Measurements from ENCODE around the gene PTGER1.
"Not testable (repeated sequence)": the region's sequence is repeated elsewhere in the genome, so short reads cannot be mapped to it uniquely, and the experiment has no call there.

Gene PTGER1

GRCh38 chr19:14474827-14475226 is 327 bp downstream of the PTGER1 start:
- DNase-seq (ENCODE audit: low read depth, low spot score): no peak

GRCh38 chr19:14473978-14474578 is 1.1 kb downstream of the PTGER1 start:
- DNase-seq (ENCODE audit: low read depth, low spot score): no peak

GRCh38 chr19:14473073-14473977 is 1.8 kb downstream of the PTGER1 start:
- no peak for DNase-seq (ENCODE audit: low read depth, low spot score)

- DNase-seq (ENCODE audit: low read depth, low spot score): peak; percentile 66
Measured at GRCh38 chr19:14472202-14472938, 2.8 kb downstream of the PTGER1 start.

- DNase-seq (ENCODE audit: low read depth, low spot score): no peak
Measured at GRCh38 chr19:14471436-14472187, 3.5 kb downstream of the PTGER1 start.

- DNase-seq (ENCODE audit: low read depth, low spot score): no peak
Measured at GRCh38 chr19:14470031-14470876, 4.9 kb downstream of the PTGER1 start.

- no peak for DNase-seq (ENCODE audit: low read depth, low spot score)
Measured at GRCh38 chr19:14467816-14468215, 7.3 kb downstream of the PTGER1 start.

- no peak for DNase-seq (ENCODE audit: low read depth, low spot score)
Measured at GRCh38 chr19:14467391-14467790, 7.8 kb downstream of the PTGER1 start.

- DNase-seq (ENCODE audit: low read depth, low spot score): no peak
Measured at GRCh38 chr19:14463747-14464146, 11.4 kb downstream of the PTGER1 start.

GRCh38 chr19:14462401-14462800 is 12.8 kb downstream of the PTGER1 start:
- DNase-seq (ENCODE audit: low read depth, low spot score): not testable (repeated sequence)

- no peak for DNase-seq (ENCODE audit: low read depth, low spot score)
Measured at GRCh38 chr19:14460935-14461334, 14.2 kb downstream of the PTGER1 start.

GRCh38 chr19:14459703-14460102 is 15.5 kb downstream of the PTGER1 start:
- no peak for DNase-seq (ENCODE audit: low read depth, low spot score)

GRCh38 chr19:14452303-14452702 is 22.9 kb downstream of the PTGER1 start:
- not testable (repeated sequence) for DNase-seq (ENCODE audit: low read depth, low spot score)

- no peak for DNase-seq (ENCODE audit: low read depth, low spot score)
Measured at GRCh38 chr19:14450876-14451275, 24.3 kb downstream of the PTGER1 start.

- no peak for DNase-seq (ENCODE audit: low read depth, low spot score)
Measured at GRCh38 chr19:14450168-14450874, 24.8 kb downstream of the PTGER1 start.

GRCh38 chr19:14449321-14449720 is 25.8 kb downstream of the PTGER1 start:
- no peak for DNase-seq (ENCODE audit: low read depth, low spot score)

- DNase-seq (ENCODE audit: low read depth, low spot score): no peak
Measured at GRCh38 chr19:14446336-14447036, 28.7 kb downstream of the PTGER1 start.

- DNase-seq (ENCODE audit: low read depth, low spot score): no peak
Measured at GRCh38 chr19:14443632-14444216, 31.4 kb downstream of the PTGER1 start.

Measured in activated CD4-positive, CD25-positive, alpha-beta regulatory T cell treated with anti-CD3 and anti-CD28 coated beads, Interleukin-2, amount 50 U/mL, for 16 hours (primary cell).